Osteoblast (primary cell): ENCODE measurements around the gene GCNT2. TPM values are rescaled to one million over a fixed set of nuclear protein-coding genes. Genes with fewer than 3 reads are reported as not detected.
"Not testable (repeated sequence)": the region's sequence is repeated elsewhere in the genome, so short reads cannot be mapped to it uniquely, and the experiment has no call there.

Source experiments
- DNase-seq: peaks from one replicate; pipeline ENCODE4 v3.0.0; 2011; ENCODE audit warnings: low spot score, mixed read lengths; ENCODE audit not compliant: insufficient read length; ENCODE audit errors: missing footprints
- H2AFZ ChIP-seq: 2 replicates; pipeline ENCODE4 v1.6.0; 2011; ENCODE audit warnings: mild to moderate bottlenecking, low read length
- H3K27ac ChIP-seq: 2 replicates; pipeline ENCODE4 v1.5.1; 2011; ENCODE audit warnings: mild to moderate bottlenecking, low read depth, low read length, moderate library complexity
- H3K27me3 ChIP-seq: 2 replicates; pipeline ENCODE4 v1.6.0; 2012; ENCODE audit warnings: mild to moderate bottlenecking, control low read depth, inconsistent platforms, low read length, moderate library complexity; ENCODE audit not compliant: insufficient read depth
- H3K36me3 ChIP-seq: 2 replicates; pipeline ENCODE4 v1.5.1; 2011; ENCODE audit warnings: mild to moderate bottlenecking, low read length, control low read depth, moderate library complexity; ENCODE audit not compliant: insufficient read depth
- H3K4me1 ChIP-seq: 2 replicates; pipeline ENCODE4 v1.5.1; 2011; ENCODE audit warnings: mild to moderate bottlenecking, low read length, control low read depth, moderate library complexity; ENCODE audit not compliant: insufficient read depth
- H3K4me2 ChIP-seq: 2 replicates; pipeline ENCODE4 v1.6.0; 2011; ENCODE audit warnings: mild to moderate bottlenecking, low read length; ENCODE audit not compliant: insufficient read depth
- H3K4me3 ChIP-seq: fragments of 200-600 bp; sonication (generic); 3 replicates; pipeline ENCODE4 v1.5.1; 2012; ENCODE audit warnings: mild to moderate bottlenecking, low read length, inconsistent platforms; ENCODE audit not compliant: insufficient read depth
- H3K79me2 ChIP-seq: 2 replicates; pipeline ENCODE4 v1.6.0; 2012; ENCODE audit warnings: mild to moderate bottlenecking, low read length, control low read depth, inconsistent platforms; ENCODE audit not compliant: insufficient read depth
- H3K9me3 ChIP-seq: 2 replicates; pipeline ENCODE4 v1.5.1; 2011; ENCODE audit warnings: low read depth, low read length, control low read depth
- H4K20me1 ChIP-seq: 2 replicates; pipeline ENCODE4 v1.6.0; 2012; ENCODE audit warnings: mild to moderate bottlenecking, low read length, control low read depth; ENCODE audit not compliant: insufficient read depth
- total RNA-seq: library from RNA; depleted of rRNA; stranded (reverse); fragments of >200 nt; gene quantifications from 2 replicates; pipeline ENCODE4 v1.2.3, GENCODE V29; 2012
- TF ChIP-seq, protein P1 (sequence below): IDR thresholded peaks from 2 replicates; pipeline ENCODE4 v1.5.1; 2011; ENCODE audit warnings: mild to moderate bottlenecking, low read depth, low read length, moderate library complexity; ENCODE audit errors: extremely low read depth

Gene GCNT2
- total RNA-seq, 1 donor, result 0.72 TPM

GRCh38 chr6:10514049-10514780, 6.9 kb upstream of the GCNT2 start:
- no peaks in the 10 kb centered on the region for H3K36me3 ChIP-seq
- H3K27me3 ChIP-seq, result no peaks in the 10 kb centered on the region
- no peak overlapping the region for H3K4me3 ChIP-seq
- H3K9me3 ChIP-seq, result no peaks in the 10 kb centered on the region
- H3K79me2 ChIP-seq, result no peaks in the 10 kb centered on the region
- TF ChIP-seq, protein P1, sequence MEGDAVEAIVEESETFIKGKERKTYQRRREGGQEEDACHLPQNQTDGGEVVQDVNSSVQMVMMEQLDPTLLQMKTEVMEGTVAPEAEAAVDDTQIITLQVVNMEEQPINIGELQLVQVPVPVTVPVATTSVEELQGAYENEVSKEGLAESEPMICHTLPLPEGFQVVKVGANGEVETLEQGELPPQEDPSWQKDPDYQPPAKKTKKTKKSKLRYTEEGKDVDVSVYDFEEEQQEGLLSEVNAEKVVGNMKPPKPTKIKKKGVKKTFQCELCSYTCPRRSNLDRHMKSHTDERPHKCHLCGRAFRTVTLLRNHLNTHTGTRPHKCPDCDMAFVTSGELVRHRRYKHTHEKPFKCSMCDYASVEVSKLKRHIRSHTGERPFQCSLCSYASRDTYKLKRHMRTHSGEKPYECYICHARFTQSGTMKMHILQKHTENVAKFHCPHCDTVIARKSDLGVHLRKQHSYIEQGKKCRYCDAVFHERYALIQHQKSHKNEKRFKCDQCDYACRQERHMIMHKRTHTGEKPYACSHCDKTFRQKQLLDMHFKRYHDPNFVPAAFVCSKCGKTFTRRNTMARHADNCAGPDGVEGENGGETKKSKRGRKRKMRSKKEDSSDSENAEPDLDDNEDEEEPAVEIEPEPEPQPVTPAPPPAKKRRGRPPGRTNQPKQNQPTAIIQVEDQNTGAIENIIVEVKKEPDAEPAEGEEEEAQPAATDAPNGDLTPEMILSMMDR, result no peak
- DNase-seq, result no peak
- H3K4me1 ChIP-seq, result no peaks in the 10 kb centered on the region
- H3K27ac ChIP-seq, result no peak overlapping the region
- H2AFZ ChIP-seq, result no peak overlapping the region
- H3K4me2 ChIP-seq, result no peak overlapping the region
- no peaks in the 10 kb centered on the region for H4K20me1 ChIP-seq

DNA sequence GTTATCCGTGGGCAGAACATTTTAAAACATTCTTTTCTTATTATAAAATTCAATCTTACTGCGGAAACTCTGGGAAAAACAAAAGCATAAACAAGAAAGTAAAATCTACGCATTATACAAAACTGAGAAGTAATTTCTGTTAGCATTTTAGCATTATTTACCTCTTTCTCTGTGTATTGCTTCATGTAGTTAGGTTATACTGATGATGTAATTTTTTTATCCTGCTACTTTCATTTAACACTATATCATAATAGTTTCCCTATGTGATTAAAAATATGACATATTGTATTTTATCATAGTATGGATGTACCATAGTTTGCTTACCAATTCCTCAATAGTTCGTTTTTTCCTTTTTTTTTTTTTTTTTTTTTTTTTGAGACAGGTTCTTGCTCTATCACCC, 4.2 kb upstream of the GCNT2 start:
- H3K9me3 ChIP-seq, result no peaks in the 10 kb centered on the region
- no peak overlapping the region for H3K27ac ChIP-seq
- no peaks in the 10 kb centered on the region for H3K4me1 ChIP-seq
- no peaks in the 10 kb centered on the region for H3K27me3 ChIP-seq
- no peaks in the 10 kb centered on the region for H3K36me3 ChIP-seq
- no peaks in the 10 kb centered on the region for H4K20me1 ChIP-seq
- no peak overlapping the region for H3K4me3 ChIP-seq
- H3K4me2 ChIP-seq, result no peak overlapping the region
- no peak for DNase-seq
- no peak overlapping the region for H2AFZ ChIP-seq
- TF ChIP-seq, protein P1, result no peak
- H3K79me2 ChIP-seq, result no peaks in the 10 kb centered on the region

DNA sequence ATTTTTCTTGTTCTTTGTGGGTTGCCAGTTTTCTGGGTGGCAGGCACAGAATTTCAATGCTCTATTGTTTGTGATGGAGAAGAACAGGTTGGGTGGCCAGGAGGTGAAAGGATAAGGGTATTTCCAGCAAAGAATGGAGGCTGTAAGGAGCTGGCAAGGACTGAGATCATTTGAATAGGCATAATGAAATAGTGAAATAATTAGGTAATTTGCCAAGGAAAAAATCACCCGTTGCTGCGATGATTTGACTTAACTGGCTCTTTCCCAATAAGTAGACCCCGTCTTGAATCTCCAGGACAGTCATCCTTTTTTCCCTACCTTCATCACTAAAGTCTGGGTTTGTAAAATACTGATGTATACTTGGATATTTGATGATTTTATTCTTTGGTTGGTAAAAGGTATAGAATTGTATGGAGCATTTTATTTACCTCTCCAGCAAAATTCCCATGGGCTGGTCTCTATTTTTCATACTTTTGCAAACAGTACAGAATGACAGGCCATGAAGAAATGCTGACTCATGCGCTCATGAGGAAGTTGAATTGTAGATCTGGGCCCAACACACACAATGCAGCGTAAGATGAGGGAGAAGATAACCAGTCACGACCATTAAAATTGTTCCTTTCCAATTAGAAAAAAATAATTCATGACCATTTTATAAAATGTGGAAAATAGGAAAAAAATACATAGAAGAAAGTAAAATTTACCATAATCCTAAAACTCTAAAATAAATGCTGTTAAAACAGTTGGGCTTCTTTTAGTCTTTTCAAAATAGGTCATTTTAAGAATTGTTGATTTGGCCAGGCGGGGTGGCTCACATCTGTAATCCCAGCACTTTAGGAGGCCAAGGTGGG, 2.4 kb upstream of the GCNT2 start:
- H3K4me2 ChIP-seq, result no peak overlapping the region
- H3K4me3 ChIP-seq, result no peak overlapping the region
- H2AFZ ChIP-seq, result peak overlapping the region; percentile 1
- no peaks in the 10 kb centered on the region for H3K79me2 ChIP-seq
- H3K9me3 ChIP-seq, result no peaks in the 10 kb centered on the region
- H3K27ac ChIP-seq, result no peak overlapping the region
- H3K36me3 ChIP-seq, result no peaks in the 10 kb centered on the region
- no peaks in the 10 kb centered on the region for H4K20me1 ChIP-seq
- TF ChIP-seq, protein P1, result no peak
- no peaks in the 10 kb centered on the region for H3K4me1 ChIP-seq
- no peak for DNase-seq
- no peaks in the 10 kb centered on the region for H3K27me3 ChIP-seq

GRCh38 chr6:10519408-10519697, 1.8 kb upstream of the GCNT2 start:
- not testable (repeated sequence) for H3K27me3 ChIP-seq, H3K4me3 ChIP-seq, H2AFZ ChIP-seq, H3K79me2 ChIP-seq, H3K36me3 ChIP-seq, H4K20me1 ChIP-seq, H3K9me3 ChIP-seq, H3K4me2 ChIP-seq, H3K27ac ChIP-seq, H3K4me1 ChIP-seq, DNase-seq
